A549 (cell line): ENCODE results near the gene LGR4. TPM values are rescaled to one million over a fixed set of nuclear protein-coding genes. Genes with fewer than 3 reads are reported as not detected.

Experiments
- ATAC-seq, 2 experiments: fragments of 200-7000 bp in 1 of 2; fragments of >200 bp in 1 of 2; cut with Nextera tagmentation in 1 of 2; cut with Tn5 transposase in 1 of 2; 3 replicates each; pipeline versions ENCODE4 v1.8.0 to v1.9.1; 2018 to 2020; ENCODE audit warnings: mild to moderate bottlenecking in 1 of 2, moderate library complexity in 1 of 2
- CTCF ChIA-PET: fragments of 300-600 bp; sonication (Branson Sonifier 250); formaldehyde crosslinking; extraction: SDS; loops from one replicate; lab custom pipeline; 2021; ENCODE audit warnings: antibody characterized with exemption, inconsistent platforms; lab: Yijun Ruan, JAX
- POLR2A ChIA-PET: fragments of 350-600 bp; formaldehyde crosslinking; extraction: SDS; loops from one replicate; lab custom pipeline; 2021; ENCODE audit warnings: antibody characterized with exemption, inconsistent platforms; lab: Yijun Ruan, JAX
- DNase-seq, 2 experiments: peaks; one replicate each; pipeline versions ENCODE4 v3.0.0 to v3.0.0-alpha.2; 2011 to 2016; ENCODE audit warnings: low read depth in 1 of 2, low spot score in 1 of 2
- FAIRE-seq: peaks from 2 replicates; lab custom pipeline; 2011; peaks lifted over from hg19 to GRCh38; lab: Jason Lieb, UNC
- H3K27ac ChIP-seq, 2 experiments: fragments of >200 bp; sonication (Bioruptor Twin); formaldehyde crosslinking; 3 replicates each; pipeline ENCODE4 v1.5.1; 2016 to 2017
- H3K4me1 ChIP-seq: fragments of >200 bp; sonication (Bioruptor Twin); formaldehyde crosslinking; 3 replicates; pipeline ENCODE4 v1.6.1; 2016
- H3K4me2 ChIP-seq: fragments of >200 bp; sonication (Bioruptor Twin); formaldehyde crosslinking; 3 replicates; pipeline ENCODE4 v1.6.1; 2016
- H3K4me3 ChIP-seq: fragments of >200 bp; sonication (Bioruptor Twin); formaldehyde crosslinking; 3 replicates; pipeline ENCODE4 v1.5.1; 2016
- H3K9me3 ChIP-seq: fragments of >200 bp; sonication (Bioruptor Twin); formaldehyde crosslinking; 3 replicates; pipeline ENCODE4 v1.6.1; 2016
- CBX8 ChIP-seq: fragments of 200-600 bp; sonication (generic); IDR thresholded peaks from 2 replicates; pipeline ENCODE4 v1.6.1; 2016
- CEBPB ChIP-seq, 2 experiments: fragments of >200 bp in 1 of 2; sonication (Bioruptor Twin) in 1 of 2; formaldehyde crosslinking in 1 of 2; IDR thresholded peaks; 2 replicates each; pipeline ENCODE4 v1.6.1; 2012 to 2016
- CTCF ChIP-seq: fragments of >200 bp; sonication (Bioruptor Twin); formaldehyde crosslinking; IDR thresholded peaks from 3 replicates; pipeline ENCODE4 v1.5.1; 2016
- EHF ChIP-seq: fragments of 250-450 bp; sonication (Bioruptor Pico); IDR thresholded peaks from 2 replicates; pipeline ENCODE4 v1.5.0; 2020; ENCODE audit warnings: mild to moderate bottlenecking
- ESRRA ChIP-seq: fragments of 150-350 bp; IDR thresholded peaks from 2 replicates; pipeline ENCODE4 v1.6.1; 2014; ENCODE audit warnings: mild to moderate bottlenecking, low read length, borderline replicate concordance
- HOXB5 ChIP-seq: fragments of 250-450 bp; sonication (Bioruptor Pico); IDR thresholded peaks from 2 replicates; pipeline ENCODE4 v1.5.0; 2020; ENCODE audit warnings: mild to moderate bottlenecking, moderate library complexity
- JUNB ChIP-seq: fragments of >200 bp; sonication (Bioruptor Twin); formaldehyde crosslinking; IDR thresholded peaks from 2 replicates; pipeline ENCODE4 v1.6.1; 2016
- KDM5A ChIP-seq: fragments of 200-600 bp; sonication (generic); IDR thresholded peaks from 2 replicates; pipeline ENCODE4 v1.6.1; 2016; ENCODE audit warnings: antibody characterized with exemption, mild to moderate bottlenecking
- PBX3 ChIP-seq: IDR thresholded peaks from 2 replicates; pipeline ENCODE4 v1.6.1; 2012
- REST ChIP-seq: fragments of 200-600 bp; sonication (generic); IDR thresholded peaks from 2 replicates; pipeline ENCODE4 v1.6.1; 2016; ENCODE audit warnings: antibody characterized with exemption, mild to moderate bottlenecking, moderate library complexity
- RNF2 ChIP-seq: fragments of 200-600 bp; sonication (generic); IDR thresholded peaks from 2 replicates; pipeline ENCODE4 v1.6.1; 2016; ENCODE audit warnings: low read depth, mild to moderate bottlenecking, antibody characterized with exemption, moderate library complexity, borderline replicate concordance
- SMC3 ChIP-seq: fragments of >200 bp; sonication (Bioruptor Twin); formaldehyde crosslinking; IDR thresholded peaks from 3 replicates; pipeline ENCODE4 v1.6.1; 2018; ENCODE audit warnings: inconsistent platforms
- SREBF2 ChIP-seq: fragments of 450-650 bp; IDR thresholded peaks from 2 replicates; pipeline ENCODE4 v1.6.1; 2014; ENCODE audit warnings: mild to moderate bottlenecking, moderate library complexity
- ZC3H11A ChIP-seq: fragments of 450-650 bp; IDR thresholded peaks from 2 replicates; pipeline ENCODE4 v1.6.1; 2014; ENCODE audit warnings: antibody characterized with exemption, mild to moderate bottlenecking
- ZFP36 ChIP-seq: fragments of 450-650 bp; IDR thresholded peaks from 2 replicates; pipeline ENCODE4 v1.6.1; 2014; ENCODE audit warnings: borderline replicate concordance; ENCODE audit not compliant: partially characterized antibody
- WGBS: methylation state at CpG from one replicate; pipeline ENCODE4 v1.1.6; 2017; ENCODE audit errors: missing lambda C conversion rate; 5-methylcytosine and 5-hydroxymethylcytosine counted together
- polyA plus RNA-seq, 4 experiments: library from polyadenylated mRNA; depleted of rRNA in 3 of 4; stranded (reverse); fragments of >200 nt; fragmentation: RNase III in 1 of 4; extraction: RNeasy Plus Mini Kit Qiagen cat#74134 plus additional on column Dnase treatment in 1 of 4; gene quantifications; 2 replicates in 3 of 4; 3 replicates in 1 of 4; pipeline ENCODE4 v1.2.3, GENCODE V29; 2011 to 2017
- TF ChIP-seq, protein P1 (sequence below): fragments of 250-450 bp; sonication (Bioruptor Pico); IDR thresholded peaks from 2 replicates; pipeline ENCODE4 v1.5.0; 2020; ENCODE audit warnings: low read depth, mild to moderate bottlenecking, moderate library complexity

Gene LGR4
- polyA plus RNA-seq, 2 of the 4 experiments (the other 2 are of a cell fraction), result 41.2 to 130 TPM

DNA sequence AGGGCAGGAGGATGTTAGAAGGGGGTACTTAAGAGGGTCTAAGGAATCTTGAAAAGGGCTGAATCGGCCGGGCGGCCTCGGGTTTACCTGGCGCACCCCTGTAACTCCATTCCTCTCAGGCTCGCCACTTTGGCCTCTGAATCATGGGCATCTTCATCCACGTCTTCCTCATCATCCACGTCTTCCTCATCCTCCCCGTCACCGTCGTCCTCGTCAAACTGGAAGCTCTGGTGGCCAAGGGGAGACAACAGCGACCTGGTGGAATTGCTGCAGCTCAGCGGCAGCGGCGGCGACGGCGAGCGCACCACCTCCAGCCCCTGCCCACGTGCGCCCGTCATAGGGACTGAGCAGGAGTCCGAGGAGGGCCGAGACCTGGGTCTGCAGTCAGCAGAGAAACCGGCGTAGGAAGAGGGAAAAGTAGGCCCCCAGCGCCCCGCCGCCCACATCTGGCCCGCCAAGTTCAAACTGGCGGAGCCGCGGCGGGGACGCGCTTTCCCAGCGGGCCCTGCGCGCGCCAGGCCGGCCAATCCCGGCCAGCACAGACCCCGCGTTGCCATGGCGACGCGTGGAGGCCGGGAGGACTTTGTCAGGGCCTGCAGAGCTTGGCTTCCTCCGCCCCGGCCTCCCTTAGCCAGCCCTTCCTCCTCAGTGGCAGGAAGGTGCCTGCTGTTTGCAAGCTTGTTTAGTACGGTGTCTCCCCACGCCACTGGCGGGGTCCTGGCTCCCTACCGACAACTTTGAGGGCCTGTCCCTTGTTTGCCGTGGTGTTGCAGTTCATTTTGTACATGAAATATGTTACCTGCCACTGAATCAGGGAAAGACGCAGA lies 109.6 kb downstream of the LGR4 start, which contains the start of gene CCDC34 (continued):
- TF ChIP-seq RNF2 (no peak), HOXB5 (CRISPR knock-in tag) (0 out of 2 replicates have a peak, but pooled peaks have one; percentile 15), REST (peak; percentile 25; the same call in 1 of the 2 replicates), ESRRA (no peak)
- TF ChIP-seq, protein P1, sequence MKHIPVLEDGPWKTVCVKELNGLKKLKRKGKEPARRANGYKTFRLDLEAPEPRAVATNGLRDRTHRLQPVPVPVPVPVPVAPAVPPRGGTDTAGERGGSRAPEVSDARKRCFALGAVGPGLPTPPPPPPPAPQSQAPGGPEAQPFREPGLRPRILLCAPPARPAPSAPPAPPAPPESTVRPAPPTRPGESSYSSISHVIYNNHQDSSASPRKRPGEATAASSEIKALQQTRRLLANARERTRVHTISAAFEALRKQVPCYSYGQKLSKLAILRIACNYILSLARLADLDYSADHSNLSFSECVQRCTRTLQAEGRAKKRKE, result no peak

DNA sequence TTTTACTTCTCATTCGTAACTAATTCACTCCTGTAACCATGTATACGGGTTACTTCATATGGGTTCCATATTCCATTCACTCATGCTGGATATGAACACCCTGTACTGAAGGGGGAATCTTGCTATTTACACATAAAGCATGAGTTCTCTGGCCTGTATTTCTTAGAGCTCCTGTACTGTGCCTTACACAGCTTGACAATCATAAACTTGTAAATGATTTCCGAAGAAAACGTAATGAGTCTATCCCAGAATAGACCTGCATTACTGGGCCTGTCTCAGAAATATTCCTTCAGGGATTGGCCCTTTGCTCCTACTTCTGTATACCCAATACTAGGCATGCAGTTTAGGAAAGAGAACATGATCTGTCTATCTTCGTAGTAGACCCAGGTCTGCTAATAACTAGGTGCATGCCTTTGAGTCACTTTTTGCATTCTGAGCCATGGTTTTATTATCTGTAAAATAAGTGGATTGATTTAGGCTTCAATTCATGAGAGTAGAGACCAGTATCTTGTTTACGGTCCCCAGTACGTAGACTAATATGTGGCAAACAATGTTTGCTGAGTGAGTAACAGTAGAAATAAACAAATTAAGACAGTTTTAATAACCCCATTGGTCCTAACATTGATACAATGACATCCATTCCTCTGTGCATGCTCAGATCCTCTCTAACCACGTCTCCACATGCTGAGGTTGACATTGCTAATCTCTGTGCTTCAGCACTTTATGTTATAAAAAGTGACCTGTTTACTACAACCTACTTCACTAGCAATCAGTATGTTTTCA lies 110.8 kb downstream of the LGR4 start:
- FAIRE-seq (no peak), DNase-seq (no peak), ATAC-seq (peak in 1 of 2 experiments; percentile 2; a peak in 2 of 6 replicates)
- peak overlapping the region; percentile 83 to 92 for H3K27ac ChIP-seq
- no peak for TF ChIP-seq KDM5A
- no peak for TF ChIP-seq PBX3
- TF ChIP-seq ZC3H11A, result no peak
- no peak for TF ChIP-seq CTCF
- TF ChIP-seq JUNB, result no peak
- no peak for TF ChIP-seq SMC3
- TF ChIP-seq REST, result no peak
- no peak for TF ChIP-seq EHF (CRISPR knock-in tag)
- no peak for TF ChIP-seq SREBF2
- no peak for TF ChIP-seq ZFP36
- no peak for TF ChIP-seq CEBPB (IDR thresholded peaks at IDR 0.05)
- TF ChIP-seq CBX8, result no peak
- ChIA-PET CTCF (interaction anchor here (0.5 to 1.6 kb wide), 2 partner anchors 124 to 143 kb away, joined by 3 to 7 read pairs; no protein-coding TSS in a partner anchor), POLR2A (no interaction called here)
- peak overlapping the region; percentile 96 for H3K4me2 ChIP-seq
- WGBS, result 58% methylated on average over 8 of the region's 8 CpGs
- H3K4me1 ChIP-seq, result peaks cover 51% of the 10 kb centered on the region
- H3K9me3 ChIP-seq, result no peaks in the 10 kb centered on the region
- peak overlapping the region; percentile 65 for H3K4me3 ChIP-seq
